ENCODE data around the gene CNTF.

Gene CNTF

GRCh38 chr11:58586998-58587397, 35.5 kb upstream of the CNTF start:
- H3K4me1 Mint-ChIP-seq (ENCODE audit: low read depth) = peaks cover 19% of the 10 kb centered on the region
- H3K36me3 Mint-ChIP-seq (ENCODE audit: low read depth) = peaks cover 42% of the 10 kb centered on the region
- intact Hi-C loops (cut with micrococcal nuclease) = no loop called here
- H3K27ac Mint-ChIP-seq = no peak overlapping the region
- H3K9me3 Mint-ChIP-seq = no peaks in the 10 kb centered on the region
- no peaks in the 10 kb centered on the region for H3K27me3 Mint-ChIP-seq
- no peak overlapping the region for H3K4me3 Mint-ChIP-seq

- Mint-ChIP-seq H3K36me3 (ENCODE audit: low read depth) (peaks cover 64% of the 10 kb centered on the region), H3K9me3 (no peaks in the 10 kb centered on the region)
Observed at GRCh38 chr11:58591659-58592058, 30.8 kb upstream of the CNTF start.

DNA sequence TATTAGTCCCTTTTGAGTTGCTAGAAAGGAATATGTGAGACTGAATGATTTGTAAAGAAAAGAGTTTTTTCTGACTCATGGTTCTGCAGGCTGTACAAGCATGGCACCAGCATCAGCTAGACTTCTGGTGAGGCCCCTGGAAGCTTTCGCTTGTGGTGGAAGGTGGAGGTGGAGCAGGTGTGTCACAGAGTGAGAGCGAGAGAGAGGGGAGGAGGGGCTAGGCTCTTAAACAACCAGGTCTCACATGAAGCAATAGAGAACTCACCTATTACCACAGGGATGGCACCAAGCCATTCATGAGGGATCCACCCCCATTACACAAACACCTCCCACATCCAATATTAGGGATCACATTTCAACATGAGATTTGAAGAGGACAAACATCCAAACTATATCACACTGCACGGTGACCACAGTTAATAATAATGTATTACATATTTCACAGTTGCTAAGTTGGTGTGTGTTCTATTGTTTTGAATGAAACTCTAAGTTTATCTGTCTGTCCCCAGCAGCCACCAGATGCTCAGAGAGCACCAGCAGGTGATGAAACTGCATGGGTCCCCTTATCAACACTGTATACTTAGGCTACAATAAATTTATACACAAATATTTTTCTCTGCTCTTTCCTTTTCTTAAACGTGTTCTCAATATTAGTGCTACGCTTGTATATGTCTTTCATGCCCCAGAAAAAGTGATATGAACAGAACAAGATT, 29.5 kb upstream of the CNTF start:
- no peaks in the 10 kb centered on the region for H3K9me3 Mint-ChIP-seq
- peaks cover 13% of the 10 kb centered on the region for H3K4me1 Mint-ChIP-seq (ENCODE audit: low read depth)
- H3K4me3 Mint-ChIP-seq = no peak overlapping the region
- no peaks in the 10 kb centered on the region for H3K27me3 Mint-ChIP-seq
- intact Hi-C loops (cut with micrococcal nuclease) = no loop called here
- peaks cover 64% of the 10 kb centered on the region for H3K36me3 Mint-ChIP-seq (ENCODE audit: low read depth)
- no peak overlapping the region for H3K27ac Mint-ChIP-seq

More at GRCh38 chr11:58591659-58592058, 30.8 kb upstream of the CNTF start:
- Mint-ChIP-seq H3K27ac (no peak overlapping the region), H3K27me3 (no peaks in the 10 kb centered on the region), H3K4me3 (no peak overlapping the region), H3K4me1 (ENCODE audit: low read depth) (peaks cover 21% of the 10 kb centered on the region)
- intact Hi-C loops (cut with micrococcal nuclease) = no loop called here

GRCh38 chr11:58594826-58595225, 27.6 kb upstream of the CNTF start:
- Mint-ChIP-seq H3K9me3 (no peaks in the 10 kb centered on the region), H3K4me1 (ENCODE audit: low read depth) (peaks cover 13% of the 10 kb centered on the region), H3K4me3 (no peak overlapping the region), H3K27ac (no peak overlapping the region), H3K27me3 (no peaks in the 10 kb centered on the region), H3K36me3 (ENCODE audit: low read depth) (peaks cover 64% of the 10 kb centered on the region)
- intact Hi-C loops (cut with micrococcal nuclease) = no loop called here

GRCh38 chr11:58596621-58597020, 25.8 kb upstream of the CNTF start:
- peaks cover 67% of the 10 kb centered on the region for H3K36me3 Mint-ChIP-seq (ENCODE audit: low read depth)
- H3K4me3 Mint-ChIP-seq = no peak overlapping the region
- intact Hi-C loops (cut with micrococcal nuclease) = no loop called here
- H3K4me1 Mint-ChIP-seq (ENCODE audit: low read depth) = peaks cover 24% of the 10 kb centered on the region
- no peaks in the 10 kb centered on the region for H3K27me3 Mint-ChIP-seq
- H3K9me3 Mint-ChIP-seq = no peaks in the 10 kb centered on the region
- no peak overlapping the region for H3K27ac Mint-ChIP-seq

DNA sequence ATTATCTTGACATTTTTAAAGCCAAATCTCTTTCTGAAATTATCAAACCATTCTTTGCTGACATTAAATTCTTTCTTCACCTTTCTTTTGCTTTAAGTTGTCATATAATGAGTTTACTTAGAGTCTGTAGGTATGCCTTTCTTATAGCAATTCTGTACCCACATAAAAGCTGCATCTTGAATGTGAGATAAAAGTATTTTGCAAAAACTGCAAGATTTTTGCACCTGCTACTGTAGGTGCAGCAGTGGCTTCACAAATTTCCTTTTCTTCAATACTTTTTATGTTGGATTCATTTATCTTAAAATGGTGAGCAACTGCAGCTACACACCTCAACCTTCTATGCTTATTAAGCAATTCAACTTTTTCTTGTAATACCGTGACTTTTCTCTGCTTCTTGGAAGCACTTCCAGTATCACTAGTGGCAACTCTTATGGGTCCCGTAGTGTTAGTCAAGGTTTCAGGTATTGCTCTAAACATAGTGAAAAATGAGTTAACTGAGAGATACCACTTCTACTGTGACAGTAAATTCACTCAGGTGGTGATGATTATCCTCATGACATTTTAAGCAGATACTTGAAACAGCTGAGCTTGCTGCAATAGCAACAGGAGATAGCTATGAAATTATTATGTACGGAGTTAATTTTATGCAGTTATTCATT, 24.9 kb upstream of the CNTF start:
- Mint-ChIP-seq H3K36me3 (ENCODE audit: low read depth) (peaks cover 67% of the 10 kb centered on the region), H3K4me1 (ENCODE audit: low read depth) (peaks cover 20% of the 10 kb centered on the region), H3K27me3 (no peaks in the 10 kb centered on the region), H3K27ac (no peak overlapping the region), H3K9me3 (no peaks in the 10 kb centered on the region), H3K4me3 (no peak overlapping the region)
- intact Hi-C loops (cut with micrococcal nuclease) = no loop called here

GRCh38 chr11:58600510-58600909, 22.0 kb upstream of the CNTF start:
- no peaks in the 10 kb centered on the region for H3K9me3 Mint-ChIP-seq
- peaks cover 32% of the 10 kb centered on the region for H3K4me1 Mint-ChIP-seq (ENCODE audit: low read depth)
- intact Hi-C loops (cut with micrococcal nuclease) = no loop called here
- no peak overlapping the region for H3K4me3 Mint-ChIP-seq
- H3K27ac Mint-ChIP-seq = no peak overlapping the region
- peaks cover 61% of the 10 kb centered on the region for H3K36me3 Mint-ChIP-seq (ENCODE audit: low read depth)
- H3K27me3 Mint-ChIP-seq = no peaks in the 10 kb centered on the region

DNA sequence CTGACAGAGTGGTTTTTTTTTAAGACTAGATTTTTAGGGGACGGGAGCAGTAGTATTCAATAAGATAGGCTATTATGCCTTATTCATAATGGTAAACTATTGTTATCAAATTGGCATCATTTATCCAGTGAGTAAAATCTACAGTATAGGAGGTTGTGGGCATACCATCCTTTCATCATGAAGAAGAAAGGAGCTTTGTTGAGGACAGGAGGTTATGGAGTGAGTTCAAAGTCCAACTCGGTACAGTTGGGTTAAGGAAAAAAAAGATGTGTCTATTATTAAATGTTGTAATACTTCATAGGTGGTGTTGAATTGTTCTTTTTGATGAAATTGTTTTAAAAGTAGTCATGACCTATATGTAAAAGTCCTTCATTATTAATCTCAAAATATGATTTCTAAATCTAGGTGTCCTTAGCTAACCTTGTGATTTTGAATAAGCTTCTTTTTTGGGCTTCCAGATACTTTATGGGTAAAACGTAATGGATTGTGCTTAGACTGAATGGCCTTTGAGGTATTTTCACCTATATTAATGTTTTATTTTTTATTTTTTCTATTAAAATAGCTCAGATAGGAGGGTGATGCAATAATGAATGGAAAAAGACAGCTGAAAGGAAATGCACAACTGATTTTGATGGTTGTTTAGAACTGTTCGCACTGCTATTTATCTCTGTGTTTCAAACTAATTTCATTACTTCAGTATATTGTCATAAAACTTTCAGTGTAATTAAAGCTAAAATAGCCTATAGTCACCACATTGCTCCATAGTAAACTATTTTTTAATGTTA, 15.3 kb upstream of the CNTF start:
- H3K4me1 Mint-ChIP-seq (ENCODE audit: low read depth) = peaks cover 37% of the 10 kb centered on the region
- H3K4me3 Mint-ChIP-seq = no peak overlapping the region
- H3K36me3 Mint-ChIP-seq (ENCODE audit: low read depth) = peaks cover 56% of the 10 kb centered on the region
- H3K9me3 Mint-ChIP-seq = no peaks in the 10 kb centered on the region
- H3K27me3 Mint-ChIP-seq = no peaks in the 10 kb centered on the region
- intact Hi-C loops (cut with micrococcal nuclease) = no loop called here
- no peak overlapping the region for H3K27ac Mint-ChIP-seq

DNA sequence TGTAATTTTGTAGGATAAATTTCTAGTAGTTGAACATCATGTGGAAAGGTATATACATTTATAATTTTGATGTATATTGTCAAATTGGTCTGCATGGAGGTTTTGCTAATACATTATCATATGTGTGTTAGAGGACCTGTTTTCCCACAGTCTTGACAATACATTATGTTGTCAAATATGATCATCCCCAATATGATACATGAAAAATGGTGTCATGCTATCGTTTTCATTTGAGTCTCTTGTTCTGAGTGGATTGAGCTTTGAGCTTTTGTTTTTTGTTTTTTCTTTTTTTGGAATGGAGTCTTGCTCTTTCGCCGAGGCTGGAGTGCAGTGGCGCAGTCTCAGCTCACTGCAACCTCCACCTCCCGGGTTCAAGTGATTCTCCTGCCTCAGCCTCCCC, 14.1 kb upstream of the CNTF start:
- H3K27ac Mint-ChIP-seq = no peak overlapping the region
- H3K4me1 Mint-ChIP-seq (ENCODE audit: low read depth) = peaks cover 37% of the 10 kb centered on the region
- no peaks in the 10 kb centered on the region for H3K9me3 Mint-ChIP-seq
- H3K27me3 Mint-ChIP-seq = no peaks in the 10 kb centered on the region
- H3K4me3 Mint-ChIP-seq = no peak overlapping the region
- intact Hi-C loops (cut with micrococcal nuclease) = no loop called here
- peaks cover 56% of the 10 kb centered on the region for H3K36me3 Mint-ChIP-seq (ENCODE audit: low read depth)

DNA sequence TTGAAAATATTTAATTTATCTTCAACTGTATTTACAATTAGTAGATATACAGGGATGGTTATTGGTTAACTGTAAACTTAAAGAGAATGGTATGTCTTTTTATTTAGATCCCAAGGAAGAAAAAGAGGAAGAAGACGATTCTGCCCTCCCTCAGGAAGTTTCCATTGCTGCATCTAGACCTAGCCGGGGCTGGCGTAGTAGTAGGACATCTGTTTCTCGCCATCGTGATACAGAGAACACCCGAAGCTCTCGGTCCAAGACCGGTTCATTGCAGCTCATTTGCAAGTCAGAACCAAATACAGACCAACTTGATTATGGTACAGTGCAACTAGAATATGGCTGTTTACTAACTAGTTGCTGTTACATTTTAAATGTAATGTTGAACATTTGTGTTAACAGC, 12.7 kb upstream of the CNTF start:
- H3K9me3 Mint-ChIP-seq = no peaks in the 10 kb centered on the region
- H3K4me1 Mint-ChIP-seq (ENCODE audit: low read depth) = peaks cover 29% of the 10 kb centered on the region
- no peaks in the 10 kb centered on the region for H3K27me3 Mint-ChIP-seq
- H3K4me3 Mint-ChIP-seq = no peak overlapping the region
- H3K36me3 Mint-ChIP-seq (ENCODE audit: low read depth) = peaks cover 60% of the 10 kb centered on the region
- intact Hi-C loops (cut with micrococcal nuclease) = loop anchor here (10.0 kb wide), 1 partner anchor 795 kb away; no protein-coding TSS in a partner anchor
- no peak overlapping the region for H3K27ac Mint-ChIP-seq

DNA sequence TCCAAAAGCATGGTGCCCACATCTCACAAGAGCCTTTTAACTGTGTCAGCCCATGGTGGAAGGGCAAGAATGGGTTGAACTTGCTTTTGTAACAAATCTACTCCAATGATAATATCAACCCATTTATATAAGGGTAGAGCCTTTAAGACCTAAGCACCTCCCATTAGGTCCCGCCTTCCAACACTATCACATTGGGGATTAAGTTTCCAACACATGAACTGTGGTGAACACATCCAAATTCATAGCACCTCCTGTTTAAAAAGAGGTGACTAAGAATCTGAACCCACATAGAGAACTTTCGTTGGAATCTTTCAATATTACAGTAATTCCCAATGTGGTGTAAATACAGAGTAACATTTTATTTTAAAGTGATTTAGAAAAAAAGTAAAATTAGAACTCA, 9.2 kb upstream of the CNTF start:
- Mint-ChIP-seq H3K27me3 (no peaks in the 10 kb centered on the region), H3K36me3 (ENCODE audit: low read depth) (peaks cover 82% of the 10 kb centered on the region), H3K4me3 (no peak overlapping the region), H3K4me1 (ENCODE audit: low read depth) (peaks cover 6% of the 10 kb centered on the region), H3K9me3 (no peaks in the 10 kb centered on the region), H3K27ac (no peak overlapping the region)
- intact Hi-C loops (cut with micrococcal nuclease) = loop anchor here (10.0 kb wide), 1 partner anchor 798 kb away; no protein-coding TSS in a partner anchor

DNA sequence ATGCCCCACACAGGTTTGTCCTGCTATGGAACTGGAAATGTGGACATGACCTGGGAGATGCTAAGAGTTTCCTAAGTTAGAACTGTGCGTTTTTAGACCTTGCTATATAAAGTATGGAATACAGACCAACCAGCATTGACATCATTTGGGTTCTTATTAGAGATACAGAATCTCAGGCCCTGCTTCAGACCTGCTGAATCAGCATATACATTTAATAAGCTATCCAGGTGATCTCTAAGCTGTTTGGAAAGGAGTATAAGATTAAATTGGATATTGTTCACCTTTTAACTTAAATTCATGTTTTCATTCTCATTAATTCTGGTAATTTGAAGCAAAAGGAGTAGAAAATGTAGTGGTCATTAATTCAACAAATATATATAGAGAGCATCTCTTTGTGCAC, 6.9 kb upstream of the CNTF start:
- Mint-ChIP-seq H3K27me3 (no peaks in the 10 kb centered on the region), H3K4me3 (no peak overlapping the region), H3K4me1 (ENCODE audit: low read depth) (peaks cover 6% of the 10 kb centered on the region), H3K9me3 (no peaks in the 10 kb centered on the region), H3K36me3 (ENCODE audit: low read depth) (peaks cover 92% of the 10 kb centered on the region), H3K27ac (no peak overlapping the region)
- intact Hi-C loops (cut with micrococcal nuclease) = loop anchor here (10.0 kb wide), 1 partner anchor 801 kb away; no protein-coding TSS in a partner anchor

DNA sequence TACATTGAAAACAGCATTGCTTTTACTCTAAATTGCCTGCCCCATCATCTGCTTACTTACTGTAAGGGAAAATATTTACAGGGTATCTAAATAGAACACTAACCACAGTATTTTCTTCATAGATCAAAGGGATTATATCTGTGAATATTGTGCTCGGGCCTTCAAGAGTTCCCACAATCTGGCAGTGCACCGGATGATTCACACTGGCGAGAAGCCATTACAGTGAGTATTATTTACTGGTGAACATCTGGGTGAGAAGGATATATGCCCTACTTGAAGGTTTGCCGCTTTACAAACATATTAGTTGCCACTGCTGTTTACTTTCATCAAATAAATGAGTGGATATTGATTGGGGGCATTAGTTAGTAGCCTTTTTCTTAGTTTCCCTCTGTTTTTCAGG, 5.9 kb upstream of the CNTF start:
- Mint-ChIP-seq H3K36me3 (ENCODE audit: low read depth) (peaks cover 82% of the 10 kb centered on the region), H3K27me3 (no peaks in the 10 kb centered on the region), H3K4me1 (ENCODE audit: low read depth) (peaks cover 1% of the 10 kb centered on the region), H3K27ac (no peak overlapping the region), H3K4me3 (no peak overlapping the region), H3K9me3 (no peaks in the 10 kb centered on the region)
- intact Hi-C loops (cut with micrococcal nuclease) = loop anchor here (10.0 kb wide), 1 partner anchor 802 kb away; no protein-coding TSS in a partner anchor

- H3K36me3 Mint-ChIP-seq (ENCODE audit: low read depth) = peaks cover 81% of the 10 kb centered on the region
- H3K27me3 Mint-ChIP-seq = no peaks in the 10 kb centered on the region
- H3K9me3 Mint-ChIP-seq = no peaks in the 10 kb centered on the region
- no peak overlapping the region for H3K4me3 Mint-ChIP-seq
- peak overlapping the region; percentile 10 for H3K27ac Mint-ChIP-seq
- no peaks in the 10 kb centered on the region for H3K4me1 Mint-ChIP-seq (ENCODE audit: low read depth)
- intact Hi-C loops (cut with micrococcal nuclease) = loop anchor here (10.0 kb wide), 1 partner anchor 803 kb away; no protein-coding TSS in a partner anchor
Observed at GRCh38 chr11:58617976-58618557, 4.4 kb upstream of the CNTF start.

All from dendritic cell treated with granulocyte-macrophage colony-stimulating factor and Interleukin-4, amounts not matched to agents 40 ng/mL and 50 ng/mL, for 4 days (primary cell).